Mammary epithelial cell (primary cell): ENCODE data around the gene SLC46A3.

Source experiments
- EZH2 ChIP-seq: IDR thresholded peaks from 2 replicates; pipeline ENCODE4 v1.6.1; 2012; ENCODE audit warnings: low read length, inconsistent platforms, borderline replicate concordance
- TF ChIP-seq, protein P1 (sequence below), 2 donors: IDR thresholded peaks in 1 of 2; conservative IDR thresholded peaks in 1 of 2; 2 replicates each; pipeline ENCODE4 v1.5.1; 2011 to 2012; ENCODE audit warnings: inconsistent platforms in 2 of 2, low read length in 2 of 2, mild to moderate bottlenecking in 2 of 2, control low read depth in 1 of 2, low read depth in 1 of 2; ENCODE audit not compliant: insufficient read depth in 1 of 2; ENCODE audit errors: extremely low read depth in 1 of 2

GRCh38 chr13:28744091-28744536 lies 25.3 kb upstream of the SLC46A3 start:
- TF ChIP-seq, protein P1, sequence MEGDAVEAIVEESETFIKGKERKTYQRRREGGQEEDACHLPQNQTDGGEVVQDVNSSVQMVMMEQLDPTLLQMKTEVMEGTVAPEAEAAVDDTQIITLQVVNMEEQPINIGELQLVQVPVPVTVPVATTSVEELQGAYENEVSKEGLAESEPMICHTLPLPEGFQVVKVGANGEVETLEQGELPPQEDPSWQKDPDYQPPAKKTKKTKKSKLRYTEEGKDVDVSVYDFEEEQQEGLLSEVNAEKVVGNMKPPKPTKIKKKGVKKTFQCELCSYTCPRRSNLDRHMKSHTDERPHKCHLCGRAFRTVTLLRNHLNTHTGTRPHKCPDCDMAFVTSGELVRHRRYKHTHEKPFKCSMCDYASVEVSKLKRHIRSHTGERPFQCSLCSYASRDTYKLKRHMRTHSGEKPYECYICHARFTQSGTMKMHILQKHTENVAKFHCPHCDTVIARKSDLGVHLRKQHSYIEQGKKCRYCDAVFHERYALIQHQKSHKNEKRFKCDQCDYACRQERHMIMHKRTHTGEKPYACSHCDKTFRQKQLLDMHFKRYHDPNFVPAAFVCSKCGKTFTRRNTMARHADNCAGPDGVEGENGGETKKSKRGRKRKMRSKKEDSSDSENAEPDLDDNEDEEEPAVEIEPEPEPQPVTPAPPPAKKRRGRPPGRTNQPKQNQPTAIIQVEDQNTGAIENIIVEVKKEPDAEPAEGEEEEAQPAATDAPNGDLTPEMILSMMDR (conservative IDR thresholded peaks at IDR 0.05 in 1 of 2, IDR thresholded peaks at IDR 0.05 in 1 of 2; ENCODE audit: extremely low read depth in 1 of 2, insufficient read depth in 1 of 2, low read depth in 1 of 2, low read length in 2 of 2) = no peak
- TF ChIP-seq EZH2 = no peak
